ENCODE results near the gene MSANTD2.

DNA sequence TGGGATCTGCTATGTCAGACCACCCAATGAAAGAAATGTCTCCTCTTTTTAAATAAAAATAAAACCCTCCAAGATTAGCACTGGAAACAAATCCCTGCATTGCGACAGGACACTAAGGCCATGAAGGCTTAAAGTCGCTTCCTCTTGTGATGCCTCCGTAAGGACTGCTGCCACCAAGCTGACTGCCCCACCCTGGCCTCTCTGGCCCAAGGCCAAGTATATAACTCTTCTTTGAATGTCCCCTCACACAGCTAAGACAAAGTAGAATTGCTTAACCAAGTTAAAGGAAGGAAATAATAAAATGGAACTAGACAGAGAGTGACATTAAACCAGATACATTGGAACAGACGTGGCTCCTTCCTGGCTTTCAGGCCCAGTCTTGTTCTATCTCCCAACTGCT lies 68.0 kb downstream of the MSANTD2 start:
- TF ChIP-seq, protein P1, sequence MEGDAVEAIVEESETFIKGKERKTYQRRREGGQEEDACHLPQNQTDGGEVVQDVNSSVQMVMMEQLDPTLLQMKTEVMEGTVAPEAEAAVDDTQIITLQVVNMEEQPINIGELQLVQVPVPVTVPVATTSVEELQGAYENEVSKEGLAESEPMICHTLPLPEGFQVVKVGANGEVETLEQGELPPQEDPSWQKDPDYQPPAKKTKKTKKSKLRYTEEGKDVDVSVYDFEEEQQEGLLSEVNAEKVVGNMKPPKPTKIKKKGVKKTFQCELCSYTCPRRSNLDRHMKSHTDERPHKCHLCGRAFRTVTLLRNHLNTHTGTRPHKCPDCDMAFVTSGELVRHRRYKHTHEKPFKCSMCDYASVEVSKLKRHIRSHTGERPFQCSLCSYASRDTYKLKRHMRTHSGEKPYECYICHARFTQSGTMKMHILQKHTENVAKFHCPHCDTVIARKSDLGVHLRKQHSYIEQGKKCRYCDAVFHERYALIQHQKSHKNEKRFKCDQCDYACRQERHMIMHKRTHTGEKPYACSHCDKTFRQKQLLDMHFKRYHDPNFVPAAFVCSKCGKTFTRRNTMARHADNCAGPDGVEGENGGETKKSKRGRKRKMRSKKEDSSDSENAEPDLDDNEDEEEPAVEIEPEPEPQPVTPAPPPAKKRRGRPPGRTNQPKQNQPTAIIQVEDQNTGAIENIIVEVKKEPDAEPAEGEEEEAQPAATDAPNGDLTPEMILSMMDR (IDR thresholded peaks at IDR 0.05), result no peak
- no peak for TF ChIP-seq POLR2A (IDR thresholded peaks at IDR 0.05)
